Subcutaneous abdominal adipose tissue (tissue), 5 donors: Measurements from ENCODE around the gene MGRN1.

Experiments
- H3K27ac ChIP-seq: one replicate; pipeline ENCODE4 v1.7.0; 2013; ENCODE audit warnings: low read depth, mild to moderate bottlenecking, inconsistent platforms, low read length, moderate library complexity
- H3K27me3 ChIP-seq, 5 donors: one replicate each; pipeline ENCODE4 v1.7.0; 2013; ENCODE audit warnings: low read length in 5 of 5, inconsistent platforms in 1 of 5; ENCODE audit not compliant: control insufficient read depth in 5 of 5, insufficient read depth in 4 of 5
- H3K36me3 ChIP-seq, 5 donors: one replicate each; pipeline ENCODE4 v1.7.0; 2013; ENCODE audit warnings: low read length in 5 of 5; ENCODE audit not compliant: control insufficient read depth in 5 of 5, insufficient read depth in 5 of 5
- H3K4me1 ChIP-seq, 5 donors: one replicate each; pipeline ENCODE4 v1.7.0; 2013; ENCODE audit warnings: low read length in 5 of 5, mild to moderate bottlenecking in 3 of 5, moderate library complexity in 1 of 5; ENCODE audit not compliant: control insufficient read depth in 5 of 5, insufficient read depth in 5 of 5
- H3K4me3 ChIP-seq, 5 donors: one replicate each; pipeline ENCODE4 v1.7.0; 2013; ENCODE audit warnings: low read length in 5 of 5, low read depth in 1 of 5
- H3K9ac ChIP-seq, 5 donors: one replicate each; pipeline ENCODE4 v1.7.0; 2013; ENCODE audit warnings: low read length in 5 of 5, mild to moderate bottlenecking in 4 of 5, moderate library complexity in 3 of 5
- H3K9me3 ChIP-seq, 5 donors: one replicate each; pipeline ENCODE4 v1.7.0; 2013; ENCODE audit warnings: low read length in 5 of 5; ENCODE audit not compliant: control insufficient read depth in 5 of 5
- donor health status: healthy.
- donor health status: healthy.
- donor health status: healthy.
- donor health status: healthy.
- donor health status: healthy.

The MGRN1 gene

GRCh38 chr16:4724661-4725270 lies 100.1 kb downstream of the MGRN1 start:
- no peaks in the 10 kb centered on the region for H3K27me3 ChIP-seq

GRCh38 chr16:4726616-4727015 lies 102.0 kb downstream of the MGRN1 start:
- H3K4me1 ChIP-seq, result peaks cover 0 to 2% (median 0%) of the 10 kb centered on the region in 5 donors
- H3K36me3 ChIP-seq, result peaks cover 5 to 67% (median 54%) of the 10 kb centered on the region in 5 donors
- H3K4me3 ChIP-seq, result no peak overlapping the region
- H3K9me3 ChIP-seq, result no peaks in the 10 kb centered on the region
- no peaks in the 10 kb centered on the region for H3K27me3 ChIP-seq
- H3K27ac ChIP-seq, result no peak overlapping the region
- no peak overlapping the region for H3K9ac ChIP-seq

More at GRCh38 chr16:4724661-4725270, 100.1 kb downstream of the MGRN1 start:
- Histone ChIP-seq H3K9me3 (no peaks in the 10 kb centered on the region), H3K27ac (no peak overlapping the region), H3K4me1 (peaks cover 0 to 2% (median 0%) of the 10 kb centered on the region in 5 donors), H3K9ac (no peak overlapping the region), H3K36me3 (peaks cover 5 to 57% (median 46%) of the 10 kb centered on the region in 5 donors), H3K4me3 (no peak overlapping the region)

GRCh38 chr16:4728676-4729075 lies 104.0 kb downstream of the MGRN1 start:
- Histone ChIP-seq H3K27me3 (no peaks in the 10 kb centered on the region), H3K36me3 (peaks cover 5 to 59% (median 48%) of the 10 kb centered on the region in 5 donors), H3K4me3 (no peak overlapping the region), H3K9me3 (no peaks in the 10 kb centered on the region), H3K4me1 (peaks cover 2 to 11% (median 6%) of the 10 kb centered on the region in 5 donors), H3K27ac (no peak overlapping the region), H3K9ac (no peak overlapping the region)

- H3K27me3 ChIP-seq, result no peaks in the 10 kb centered on the region
- H3K36me3 ChIP-seq, result peaks cover 0 to 48% (median 39%) of the 10 kb centered on the region in 5 donors
- no peak overlapping the region for H3K9ac ChIP-seq
- no peak overlapping the region for H3K4me3 ChIP-seq
- H3K4me1 ChIP-seq, result peaks cover 2 to 14% (median 12%) of the 10 kb centered on the region in 5 donors
- no peaks in the 10 kb centered on the region for H3K9me3 ChIP-seq
- no peak overlapping the region for H3K27ac ChIP-seq
Observed at GRCh38 chr16:4729876-4730275, 105.2 kb downstream of the MGRN1 start.

- H3K27me3 ChIP-seq, result peaks cover 0 to 7% (median 0%) of the 10 kb centered on the region in 5 donors
- peak overlapping the region; percentile 30 for H3K27ac ChIP-seq
- H3K4me1 ChIP-seq, result peaks cover 0 to 20% (median 19%) of the 10 kb centered on the region in 5 donors
- H3K9ac ChIP-seq, result peak overlapping the region in 4 of 5 donors; percentile 84 to 95 (median 90)
- H3K4me3 ChIP-seq, result peak overlapping the region; percentile 69 to 95 (median 91)
- peaks cover 0 to 22% (median 16%) of the 10 kb centered on the region in 5 donors for H3K36me3 ChIP-seq
- H3K9me3 ChIP-seq, result no peaks in the 10 kb centered on the region
Observed at GRCh38 chr16:4733211-4733742, 108.7 kb downstream of the MGRN1 start.

GRCh38 chr16:4733747-4734062 lies 109.1 kb downstream of the MGRN1 start:
- Histone ChIP-seq H3K36me3 (peaks cover 0 to 18% (median 13%) of the 10 kb centered on the region in 5 donors), H3K9me3 (no peaks in the 10 kb centered on the region), H3K27me3 (peaks cover 0 to 7% (median 0%) of the 10 kb centered on the region in 5 donors), H3K27ac (peak overlapping the region; percentile 30), H3K9ac (peak overlapping the region in 4 of 5 donors; percentile 84 to 95 (median 90)), H3K4me1 (peaks cover 0 to 20% (median 19%) of the 10 kb centered on the region in 5 donors), H3K4me3 (peak overlapping the region; percentile 69 to 95 (median 91))

GRCh38 chr16:4734063-4734729 lies 109.6 kb downstream of the MGRN1 start, which contains the start of the genes ANKS3 and DNAAF8:
ANKS3 (minus strand) TSS chr16:4734271; CDS start chr16:4730149, 4,122 bp downstream.
DNAAF8 (plus strand) TSS chr16:4734537; CDS start chr16:4736515, 1,978 bp downstream.
- Histone ChIP-seq H3K4me1 (peaks cover 0 to 20% (median 19%) of the 10 kb centered on the region in 5 donors), H3K27me3 (peaks cover 0 to 7% (median 0%) of the 10 kb centered on the region in 5 donors), H3K36me3 (peaks cover 0 to 13% (median 8%) of the 10 kb centered on the region in 5 donors), H3K4me3 (peak within 1 kb of the TSS; percentile 81 to 95 (median 91)), H3K9me3 (no peaks in the 10 kb centered on the region), H3K27ac (peak within 1 kb of the TSS; percentile 65), H3K9ac (peak within 1 kb of the TSS in 4 of 5 donors; percentile 84 to 95 (median 90))

GRCh38 chr16:4734730-4735535 lies 110.3 kb downstream of the MGRN1 start:
- H3K9ac ChIP-seq, result peak overlapping the region in 4 of 5 donors; percentile 60 to 79 (median 76)
- peak overlapping the region; percentile 65 for H3K27ac ChIP-seq

GRCh38 chr16:4736546-4736945 lies 111.9 kb downstream of the MGRN1 start:
- H3K36me3 ChIP-seq, result no peaks in the 10 kb centered on the region
- no peaks in the 10 kb centered on the region for H3K9me3 ChIP-seq
- no peak overlapping the region for H3K27ac ChIP-seq
- H3K4me3 ChIP-seq, result no peak overlapping the region
- no peak overlapping the region for H3K9ac ChIP-seq
- peaks cover 0 to 20% (median 19%) of the 10 kb centered on the region in 5 donors for H3K4me1 ChIP-seq
- H3K27me3 ChIP-seq, result peaks cover 0 to 7% (median 4%) of the 10 kb centered on the region in 5 donors

More at GRCh38 chr16:4734730-4735535, 110.3 kb downstream of the MGRN1 start:
- H3K27me3 ChIP-seq, result peaks cover 0 to 7% (median 0%) of the 10 kb centered on the region in 5 donors
- peaks cover 0 to 20% (median 19%) of the 10 kb centered on the region in 5 donors for H3K4me1 ChIP-seq
- H3K4me3 ChIP-seq, result peak overlapping the region; percentile 81 to 95 (median 91)
- H3K9me3 ChIP-seq, result no peaks in the 10 kb centered on the region
- peaks cover 0 to 8% (median 5%) of the 10 kb centered on the region in 5 donors for H3K36me3 ChIP-seq
